SK-N-MC (cell line): ENCODE measurements around the gene DSCAML1.

ENCODE experiments used
- EZH2 ChIP-seq: fragments of 200-600 bp; sonication (generic); IDR thresholded peaks from one replicate; pipeline ENCODE4 v1.6.1; 2017; ENCODE audit warnings: antibody characterized with exemption
- POLR2AphosphoS5 ChIP-seq: IDR thresholded peaks from 2 replicates; pipeline ENCODE4 v1.6.1; 2012; ENCODE audit warnings: mild to moderate bottlenecking, low read depth, low read length, borderline replicate concordance

DNA sequence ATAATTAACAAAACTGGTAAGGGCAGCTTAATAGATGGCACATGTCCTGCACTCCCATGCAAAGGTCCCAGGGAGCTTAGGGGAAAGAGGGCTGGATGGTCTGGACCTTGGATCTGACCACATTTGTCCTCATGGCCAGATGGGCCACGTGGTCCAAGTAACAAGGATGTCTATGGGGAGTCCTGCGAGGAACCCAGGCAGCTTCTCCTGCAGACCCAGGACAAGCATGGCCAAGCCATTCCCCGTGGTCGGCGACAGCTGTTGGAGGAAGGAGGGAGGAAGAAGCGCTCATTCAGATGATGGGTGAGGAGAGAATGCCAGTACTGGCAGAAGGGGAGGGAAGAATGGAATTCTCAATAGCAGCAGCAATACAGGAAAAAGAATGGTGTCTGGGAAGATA is 109.2 kb downstream of the DSCAML1 start:
- no peak for TF ChIP-seq EZH2
- TF ChIP-seq POLR2AphosphoS5 = no peak
